ENCODE measurements around the gene TTBK1.

The TTBK1 gene

DNA sequence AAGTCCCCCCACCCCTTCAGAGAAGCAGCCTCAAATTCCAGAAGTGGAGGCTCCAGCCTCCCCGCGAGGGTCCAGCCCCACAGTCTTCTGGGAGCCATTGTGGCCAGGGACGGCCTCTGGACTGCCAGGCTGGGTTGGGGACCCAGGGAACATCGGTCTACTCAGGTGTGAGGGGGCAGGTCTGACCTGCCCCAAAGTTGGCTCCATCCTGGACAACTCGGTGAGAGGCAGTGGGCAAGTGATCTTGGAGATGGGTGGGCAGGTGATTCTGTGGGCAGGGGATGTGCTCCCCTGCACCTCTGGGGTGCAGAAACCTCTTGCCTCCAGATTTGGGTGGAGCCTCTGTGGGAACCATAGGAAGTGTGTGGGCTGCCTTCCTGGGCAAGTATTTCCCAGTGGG lies 42.6 kb downstream of the TTBK1 start:
- FAIRE-seq (no peak), DNase-seq (ENCODE audit: low spot score) (no peak)

DNA sequence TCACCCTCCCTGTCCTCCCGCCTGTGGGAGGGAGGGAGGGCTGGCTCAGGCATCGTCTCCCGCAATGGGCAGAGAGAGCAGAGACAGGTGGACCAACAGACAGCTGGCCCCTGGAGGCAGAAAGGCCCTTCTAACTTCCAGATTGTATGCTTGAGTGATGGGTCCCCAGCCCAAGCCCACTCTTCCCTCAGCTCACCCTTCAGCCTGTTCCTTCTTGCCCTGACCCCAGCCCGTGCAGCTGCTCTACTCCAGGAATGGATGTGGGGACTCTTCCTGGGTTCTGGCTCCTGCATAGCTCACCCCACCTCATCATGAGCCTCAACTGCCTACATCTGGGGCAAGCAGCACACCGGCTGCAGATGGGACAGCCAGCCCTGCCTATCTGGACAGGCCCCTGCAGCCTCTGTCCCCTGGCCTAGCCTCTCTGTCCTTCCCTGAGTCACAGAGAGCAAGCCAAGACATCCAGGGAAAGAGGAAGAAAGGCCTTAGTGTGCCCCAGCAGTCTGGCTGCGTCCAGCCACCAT lies 43.2 kb downstream of the TTBK1 start:
- FAIRE-seq (no peak), DNase-seq (ENCODE audit: low spot score) (no peak)

DNA sequence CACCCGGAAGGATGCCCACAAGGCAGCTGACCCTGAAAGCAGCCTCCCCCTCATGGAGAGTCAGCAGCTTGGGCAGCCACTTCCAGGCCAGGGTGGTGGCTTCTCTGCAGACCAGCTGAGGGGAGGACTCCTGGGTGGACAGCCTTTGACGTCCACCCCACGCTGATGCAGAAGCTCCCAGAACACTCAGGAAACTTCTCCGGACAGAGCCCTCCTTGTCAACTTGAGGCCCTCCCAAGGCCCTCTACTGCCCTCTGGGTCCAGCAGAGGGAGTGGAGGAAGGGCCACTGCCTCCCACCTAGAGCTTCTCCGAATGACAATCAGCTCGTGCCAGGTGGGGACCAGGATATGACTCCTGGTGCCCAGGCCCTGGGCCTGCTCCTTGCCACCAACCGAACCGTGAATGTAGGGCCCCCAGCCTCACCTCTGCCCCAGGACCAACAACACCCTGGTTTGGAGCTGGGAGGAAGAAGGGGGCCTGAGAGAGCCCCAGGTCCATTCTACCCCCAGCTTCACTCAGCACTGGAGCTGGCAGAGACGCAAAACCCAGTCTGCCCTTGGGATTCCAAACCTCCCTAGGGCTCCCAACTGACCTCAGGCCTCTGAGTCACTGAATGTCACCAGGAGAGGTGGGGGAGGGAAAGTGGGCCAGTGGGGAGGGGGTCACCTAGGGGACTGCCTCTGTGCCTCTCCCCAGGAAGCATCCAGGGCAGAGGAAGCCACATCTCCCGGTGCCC lies 43.9 kb downstream of the TTBK1 start:
- FAIRE-seq (no peak), DNase-seq (ENCODE audit: low spot score) (no peak)

DNA sequence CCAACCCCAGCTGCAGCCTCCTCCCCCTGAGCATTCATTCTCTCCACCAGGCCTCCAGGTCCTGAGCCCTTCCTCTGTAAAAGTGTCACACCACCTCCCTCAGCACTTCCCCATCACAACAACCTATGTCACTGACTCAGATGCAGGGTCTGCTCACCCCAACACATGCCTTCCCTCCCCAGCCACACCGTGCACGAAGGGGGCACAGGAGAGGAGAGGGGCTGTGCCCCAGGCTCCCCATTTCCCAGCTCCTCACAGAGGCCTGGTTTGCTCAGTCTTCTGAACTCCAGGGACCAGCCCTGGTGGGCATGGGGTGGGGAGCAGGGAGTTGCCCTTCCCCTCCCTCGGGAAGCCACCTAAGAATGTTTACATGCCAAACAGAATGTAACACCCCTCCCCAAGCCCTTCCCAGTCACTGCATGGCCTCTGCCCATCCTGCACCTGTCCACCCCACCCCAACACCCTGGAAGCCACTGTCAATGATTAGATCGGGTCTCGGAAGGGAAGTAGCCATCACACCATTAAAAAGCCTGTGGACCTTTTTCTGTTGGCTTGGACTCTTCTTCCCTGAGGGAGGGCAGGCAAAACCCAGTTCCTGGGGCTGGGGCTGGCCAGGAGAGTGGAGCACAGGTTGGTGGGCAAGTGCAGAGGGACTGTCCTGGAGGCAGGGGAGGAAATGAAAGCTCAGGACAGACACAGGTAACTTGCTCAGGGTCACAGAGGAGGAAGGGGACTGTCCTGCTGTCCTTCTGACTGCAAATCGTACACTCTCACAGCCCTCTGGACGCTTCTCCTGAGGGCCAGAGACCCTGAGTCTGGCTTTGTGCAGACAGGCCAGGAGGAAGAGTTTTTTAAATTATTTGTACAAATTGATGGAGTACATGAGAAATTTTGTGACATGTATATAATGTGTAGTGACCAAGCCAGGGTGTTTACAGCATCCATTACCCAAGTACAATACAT lies 44.7 kb downstream of the TTBK1 start:
- DNase-seq (ENCODE audit: low spot score) (no peak), FAIRE-seq (no peak)

DNA sequence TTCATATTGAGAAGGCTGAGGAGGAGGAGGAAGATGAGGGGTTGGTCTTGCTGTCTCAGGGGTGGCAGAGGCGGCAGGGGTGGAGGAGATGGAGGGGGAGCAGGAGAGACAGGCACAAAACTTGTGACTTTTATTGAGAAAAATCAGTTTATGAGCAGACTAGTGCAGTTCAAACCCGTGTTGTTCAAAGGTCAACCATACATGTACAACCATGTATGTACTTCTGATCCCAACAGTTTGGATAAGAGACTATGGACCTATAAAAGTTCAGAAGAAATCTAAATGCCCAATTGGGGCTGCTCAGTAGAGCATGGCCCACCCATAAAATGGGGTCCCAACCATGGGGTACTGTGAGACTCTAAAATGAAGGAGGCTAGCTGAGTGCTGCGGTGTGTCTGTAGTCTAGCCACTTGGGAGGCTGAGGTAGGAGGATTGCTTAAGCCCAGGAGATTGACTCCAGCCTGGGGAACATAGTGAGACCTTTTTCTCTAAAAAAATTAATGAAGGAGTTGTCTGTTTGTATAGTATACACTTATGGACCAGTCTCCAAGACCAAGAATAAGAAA lies 47.1 kb downstream of the TTBK1 start:
- DNase-seq (ENCODE audit: low spot score) (no peak), FAIRE-seq (no peak)

DNA sequence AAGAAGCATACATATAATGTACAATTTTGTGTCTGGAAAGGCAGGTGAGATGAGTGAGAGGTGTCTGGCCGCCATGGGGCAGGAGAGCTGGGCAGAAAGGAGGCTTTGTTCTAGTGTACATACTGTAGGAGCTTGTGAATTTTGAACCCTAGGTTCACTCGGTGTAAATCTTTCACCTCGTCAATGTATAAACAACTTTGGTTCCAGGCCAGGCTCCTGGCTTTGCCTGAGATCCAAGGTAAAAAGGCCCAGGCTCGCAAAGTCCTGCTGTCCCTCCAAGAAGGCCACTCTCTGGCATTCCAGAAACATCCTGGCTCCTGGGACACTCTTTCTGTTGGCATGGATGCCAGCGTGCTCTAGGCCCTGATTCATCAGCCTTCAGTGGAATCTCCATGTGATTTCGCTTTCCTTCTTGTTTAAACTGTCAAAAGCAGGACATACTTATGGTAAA lies 47.6 kb downstream of the TTBK1 start:
- DNase-seq (ENCODE audit: low spot score) (no peak), FAIRE-seq (no peak)

DNA sequence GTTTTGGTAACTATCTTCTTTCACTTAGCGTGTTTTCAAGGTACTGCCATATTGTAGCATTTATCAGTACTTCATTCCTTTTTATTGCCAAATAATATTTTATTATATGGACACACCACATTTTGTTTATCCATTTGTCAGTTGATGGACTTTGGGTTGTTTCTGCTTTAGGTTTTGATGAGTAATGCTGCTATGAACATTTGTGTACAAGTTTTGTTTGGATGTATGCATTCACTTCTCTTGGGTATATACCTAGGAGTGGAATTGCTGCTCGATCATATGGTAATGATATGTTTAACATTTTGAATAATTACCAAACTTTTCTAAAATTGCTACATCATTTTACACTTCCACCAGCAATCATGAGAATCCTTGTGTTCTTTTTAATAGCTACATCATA lies 48.4 kb downstream of the TTBK1 start:
- FAIRE-seq (no peak), DNase-seq (ENCODE audit: low spot score) (no peak)

DNA sequence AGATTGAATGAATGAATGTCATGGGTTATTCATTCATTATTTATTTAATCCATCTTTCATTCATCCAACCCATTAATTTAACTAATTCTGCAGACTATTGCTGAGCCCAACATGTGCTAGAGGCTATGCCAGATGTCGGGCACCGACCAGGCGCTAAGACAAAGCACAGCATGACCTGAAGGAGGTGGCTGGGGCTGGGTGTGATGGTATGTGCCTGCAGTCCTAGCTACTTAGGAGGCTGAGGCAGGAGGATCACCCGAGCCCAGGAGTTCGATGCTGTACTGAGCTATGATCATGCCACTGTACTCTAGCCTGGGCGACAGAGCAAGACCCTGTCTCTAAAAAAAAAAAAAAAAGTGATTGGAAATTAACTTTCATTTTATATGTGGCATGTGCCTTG lies 49.1 kb downstream of the TTBK1 start:
- no peak for DNase-seq (ENCODE audit: low spot score)
- FAIRE-seq: no peak

DNA sequence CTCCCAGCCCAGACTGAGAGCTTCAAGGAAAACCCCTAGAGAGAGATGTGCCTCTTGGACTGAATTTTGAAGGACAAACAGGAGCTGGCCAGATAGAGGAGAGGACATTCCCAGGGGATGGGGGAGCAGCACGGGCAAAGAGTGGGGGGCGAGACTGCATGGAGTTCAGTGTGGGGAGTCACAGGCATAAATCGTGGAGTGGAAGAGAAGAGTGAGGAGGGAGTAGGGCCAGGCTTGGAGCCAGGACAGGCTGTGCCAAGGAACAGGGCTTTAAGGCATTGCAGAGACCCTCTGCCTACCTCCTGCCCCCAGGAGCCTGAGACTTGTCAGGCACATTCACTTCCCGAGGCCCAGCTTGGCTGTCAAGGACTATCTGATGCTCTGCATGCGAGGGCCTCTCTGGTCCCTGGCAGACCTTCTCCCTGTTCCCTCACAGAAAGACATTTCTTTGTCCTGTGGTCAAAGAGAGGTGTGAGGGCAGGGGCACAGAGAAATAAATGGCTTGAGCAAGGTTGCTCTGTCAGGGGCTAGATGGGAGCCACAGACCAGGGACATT lies 49.6 kb downstream of the TTBK1 start:
- DNase-seq (ENCODE audit: low spot score) (no peak), FAIRE-seq (no peak)

DNA sequence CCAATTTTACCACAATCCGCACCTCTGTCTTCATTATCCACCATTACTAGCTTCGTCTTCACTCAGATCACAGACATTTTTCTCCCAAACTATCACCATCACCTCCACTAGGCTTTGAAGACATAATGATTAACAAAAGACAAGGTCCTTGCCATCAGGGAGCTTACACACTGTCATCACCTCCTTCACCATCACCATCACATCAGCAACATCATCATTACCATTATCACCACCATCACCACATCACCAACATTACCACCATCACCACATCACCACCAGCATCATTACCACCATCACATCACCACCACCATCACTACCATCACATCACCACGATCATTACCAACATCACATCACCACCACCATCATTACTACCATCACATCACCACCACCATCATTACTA lies 50.4 kb downstream of the TTBK1 start:
- FAIRE-seq: no peak
- DNase-seq (ENCODE audit: low spot score): no peak

DNA sequence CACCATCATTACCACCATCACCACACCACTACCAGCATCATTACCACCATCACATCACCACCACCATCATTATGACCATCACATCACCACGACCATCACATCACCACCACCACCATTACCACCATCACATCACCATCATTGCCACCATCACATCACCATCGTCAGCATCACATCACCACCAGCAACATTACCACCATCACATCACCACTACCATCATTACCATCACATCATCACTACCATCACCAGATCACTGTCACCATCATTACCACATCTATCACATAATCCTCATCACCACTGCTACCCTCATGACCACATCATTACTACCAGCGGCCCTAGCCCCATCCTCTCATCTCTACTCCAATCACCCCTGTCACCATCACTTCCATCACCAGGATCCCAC lies 51.3 kb downstream of the TTBK1 start:
- no peak for FAIRE-seq
- no peak for DNase-seq (ENCODE audit: low spot score)

DNA sequence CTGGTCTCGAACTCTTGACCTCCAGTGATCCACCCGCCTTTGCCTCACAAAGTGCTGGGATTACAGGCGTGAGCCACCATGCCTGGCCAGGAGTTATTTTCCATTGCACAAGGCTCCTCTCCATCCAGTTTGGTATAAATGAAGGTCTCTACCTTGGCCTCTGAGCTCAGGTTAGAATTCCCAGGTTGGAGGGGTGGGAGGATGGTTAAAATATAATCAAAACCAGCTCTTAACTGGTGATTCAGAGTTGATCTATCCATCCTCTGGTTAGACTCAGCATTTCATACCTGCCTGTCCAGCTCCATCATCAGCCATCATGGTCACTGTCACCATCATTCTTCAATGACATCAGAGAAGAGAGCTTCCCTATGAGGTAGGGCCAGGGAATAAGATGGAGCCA lies 52.2 kb downstream of the TTBK1 start:
- FAIRE-seq: no peak

DNA sequence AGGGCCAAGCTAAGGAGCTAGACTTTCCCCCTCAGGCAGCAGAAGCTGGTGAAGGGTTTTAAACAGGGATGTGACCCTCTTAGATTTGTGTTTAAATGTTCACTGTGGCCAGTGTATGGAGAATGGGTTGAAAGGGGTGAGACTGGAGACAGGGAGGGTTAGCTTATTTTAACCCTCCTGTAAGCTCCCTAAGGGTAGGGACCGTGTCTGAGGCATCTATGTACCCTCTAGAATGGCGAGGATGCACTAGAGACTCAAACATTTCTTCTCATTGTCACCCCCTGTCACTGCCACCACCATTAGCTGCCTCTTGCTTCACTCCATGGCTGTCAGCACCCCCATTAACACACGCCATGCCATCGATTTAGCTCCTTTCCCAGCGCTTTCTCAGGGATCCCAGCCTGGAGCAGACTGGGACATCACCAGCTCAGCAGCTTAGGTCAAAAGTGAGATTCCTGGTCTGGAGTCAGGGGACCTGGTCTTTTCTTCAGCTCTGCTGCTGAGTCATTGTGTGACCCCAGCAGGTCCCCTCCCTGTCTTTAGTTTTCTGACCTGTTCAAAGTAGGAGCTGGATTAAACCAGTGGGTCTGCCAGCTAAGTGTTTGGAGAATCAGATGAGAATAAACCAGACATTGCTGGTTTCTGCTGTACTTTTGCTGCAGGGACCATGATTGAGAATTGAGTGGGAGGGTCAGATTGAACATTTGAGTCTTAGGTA lies 53.7 kb downstream of the TTBK1 start:
- FAIRE-seq (no peak), DNase-seq (ENCODE audit: low spot score) (no peak)

More for the DNA sequence above, 52.2 kb downstream of the TTBK1 start:
- peak; percentile 29 for DNase-seq (ENCODE audit: low spot score)

DNA sequence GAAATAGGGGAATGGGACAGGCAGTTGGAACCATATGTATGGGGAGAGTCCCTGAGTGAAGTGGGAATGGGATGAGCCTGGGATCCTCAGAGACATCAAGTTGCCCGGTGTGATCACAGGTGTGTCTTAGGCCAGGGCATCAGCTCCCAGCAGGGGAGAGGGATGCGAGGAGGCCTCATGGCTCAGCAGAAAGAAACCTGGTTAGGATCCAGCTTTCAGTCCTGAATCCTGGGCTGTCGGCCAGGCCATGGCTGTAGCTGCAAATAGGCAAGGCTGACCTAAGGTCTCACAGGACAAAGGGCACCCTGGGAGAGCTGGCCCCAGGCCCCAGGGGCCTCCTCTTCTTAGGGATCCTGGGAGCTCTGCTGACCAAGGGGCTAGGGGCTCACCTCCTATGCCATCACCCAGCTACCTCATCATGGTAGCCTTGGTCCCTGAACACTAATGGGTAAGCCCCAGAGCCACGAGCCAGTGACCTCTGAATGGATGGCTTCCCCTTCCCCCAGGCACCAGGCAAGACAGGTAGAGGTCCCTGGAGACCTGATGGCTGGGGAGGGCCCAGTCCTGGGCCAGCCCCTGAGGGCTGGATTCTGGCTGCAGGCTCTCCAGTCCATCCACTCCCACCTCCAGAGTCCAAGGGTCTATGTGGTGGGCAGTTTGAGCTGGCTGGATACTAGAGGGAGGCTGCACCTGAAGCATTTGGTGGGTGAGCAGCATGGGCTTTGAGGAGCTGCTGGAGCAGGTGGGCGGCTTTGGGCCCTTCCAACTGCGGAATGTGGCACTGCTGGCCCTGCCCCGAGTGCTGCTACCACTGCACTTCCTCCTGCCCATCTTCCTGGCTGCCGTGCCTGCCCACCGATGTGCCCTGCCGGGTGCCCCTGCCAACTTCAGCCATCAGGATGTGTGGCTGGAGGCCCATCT lies 54.6 kb downstream of the TTBK1 start, which contains the start of gene SLC22A7:
Gene SLC22A7, plus strand, starts transcription at position 617 of the 921 bp plus-strand sequence. Its CDS starts 99 bp downstream, at position 716.
- FAIRE-seq (no peak), DNase-seq (ENCODE audit: low spot score) (no peak)

DNA sequence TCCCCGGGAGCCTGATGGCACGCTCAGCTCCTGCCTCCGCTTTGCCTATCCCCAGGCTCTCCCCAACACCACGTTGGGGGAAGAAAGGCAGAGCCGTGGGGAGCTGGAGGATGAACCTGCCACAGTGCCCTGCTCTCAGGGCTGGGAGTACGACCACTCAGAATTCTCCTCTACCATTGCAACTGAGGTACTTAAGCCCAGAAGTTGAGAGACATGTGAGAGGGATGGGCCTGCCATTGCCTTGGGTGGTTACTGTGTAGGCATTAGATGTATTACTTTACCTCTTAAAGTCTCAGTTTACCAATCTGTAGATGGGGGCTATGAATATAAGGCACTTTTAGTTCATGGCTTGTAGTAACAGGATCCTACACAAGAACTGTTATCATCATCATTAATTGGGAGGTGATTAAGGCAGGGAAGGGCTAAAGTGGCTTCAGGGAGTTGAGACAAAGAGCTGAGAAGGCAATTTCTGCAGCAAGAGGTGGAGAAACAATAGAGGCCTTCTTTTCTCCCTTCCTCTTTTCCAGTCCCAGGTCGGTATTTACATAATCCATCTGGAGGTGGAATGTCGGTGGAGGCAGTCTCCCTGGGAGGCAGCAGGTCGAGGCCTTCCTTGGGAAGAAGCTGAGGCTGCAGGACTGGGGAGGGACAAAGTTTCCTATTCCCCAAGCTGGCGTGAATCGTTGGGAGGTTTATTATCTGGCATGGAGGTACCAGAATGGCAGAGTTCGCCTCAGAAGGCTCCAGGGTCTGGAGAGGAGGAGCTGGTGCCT lies 55.5 kb downstream of the TTBK1 start:
- no peak for DNase-seq (ENCODE audit: low spot score)
- no peak for FAIRE-seq

DNA sequence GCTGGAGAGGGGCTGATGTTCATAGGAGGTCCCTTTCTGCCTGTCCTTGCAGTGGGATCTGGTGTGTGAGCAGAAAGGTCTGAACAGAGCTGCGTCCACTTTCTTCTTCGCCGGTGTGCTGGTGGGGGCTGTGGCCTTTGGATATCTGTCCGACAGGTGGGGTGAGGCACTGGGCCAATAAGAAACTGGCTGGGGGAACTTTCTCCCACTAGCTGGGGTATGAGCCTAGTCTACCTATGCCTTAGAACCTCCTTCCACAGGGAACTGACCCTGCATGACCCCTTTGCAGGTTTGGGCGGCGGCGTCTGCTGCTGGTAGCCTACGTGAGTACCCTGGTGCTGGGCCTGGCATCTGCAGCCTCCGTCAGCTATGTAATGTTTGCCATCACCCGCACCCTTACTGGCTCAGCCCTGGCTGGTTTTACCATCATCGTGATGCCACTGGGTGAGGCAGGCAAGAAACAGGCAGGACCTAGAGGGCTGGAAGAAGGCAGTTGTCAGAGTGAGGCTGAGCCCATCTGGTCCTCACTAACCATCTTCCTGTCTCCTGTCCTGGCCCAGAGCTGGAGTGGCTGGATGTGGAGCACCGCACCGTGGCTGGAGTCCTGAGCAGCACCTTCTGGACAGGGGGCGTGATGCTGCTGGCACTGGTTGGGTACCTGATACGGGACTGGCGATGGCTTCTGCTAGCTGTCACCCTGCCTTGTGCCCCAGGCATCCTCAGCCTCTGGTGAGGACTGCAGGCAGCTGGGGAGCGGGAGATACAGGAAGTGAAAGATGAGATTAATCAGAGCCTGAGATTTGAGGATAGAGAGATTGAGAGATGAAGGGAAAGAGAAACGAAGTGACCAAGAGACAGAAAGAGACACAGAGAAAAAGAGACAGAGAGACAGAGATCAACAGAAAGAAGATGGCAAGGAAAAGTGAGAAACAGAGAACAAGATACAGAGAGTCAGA lies 56.3 kb downstream of the TTBK1 start:
- no peak for FAIRE-seq

DNA sequence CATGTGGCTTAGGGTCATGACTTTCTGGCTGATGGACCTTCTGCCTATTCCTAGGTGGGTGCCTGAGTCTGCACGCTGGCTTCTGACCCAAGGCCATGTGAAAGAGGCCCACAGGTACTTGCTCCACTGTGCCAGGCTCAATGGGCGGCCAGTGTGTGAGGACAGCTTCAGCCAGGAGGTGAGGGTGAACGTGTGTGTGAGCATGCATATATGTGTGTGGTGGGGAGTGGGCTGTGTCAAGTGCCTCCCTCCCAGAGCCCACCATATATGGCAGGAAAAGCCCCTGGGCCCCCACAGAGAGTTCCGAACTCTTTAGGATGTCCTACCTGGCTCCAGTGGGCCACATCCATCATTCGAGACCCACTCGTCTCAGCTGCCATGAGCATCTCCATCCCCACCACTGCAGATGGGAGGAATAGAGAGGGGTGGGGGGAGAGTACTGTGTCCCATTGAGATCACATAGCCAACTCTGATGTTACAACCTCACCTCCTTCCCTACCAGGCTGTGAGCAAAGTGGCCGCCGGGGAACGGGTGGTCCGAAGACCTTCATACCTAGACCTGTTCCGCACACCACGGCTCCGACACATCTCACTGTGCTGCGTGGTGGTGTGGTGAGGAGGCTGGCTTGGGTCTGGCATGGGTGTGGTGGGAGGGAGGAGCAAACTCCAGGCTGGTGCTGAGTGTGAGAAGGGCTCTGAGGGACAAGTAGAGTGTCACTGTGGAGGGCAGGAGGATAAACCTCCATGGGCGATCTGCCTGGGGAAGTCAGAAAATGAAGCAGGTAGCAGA lies 58.0 kb downstream of the TTBK1 start:
- DNase-seq (ENCODE audit: low spot score) (no peak), FAIRE-seq (no peak)

More for the DNA sequence above, 56.3 kb downstream of the TTBK1 start:
- DNase-seq (ENCODE audit: low spot score): no peak

Data from RCC 7860 (cell line).